Measurements from ENCODE around the gene LHX3. TPM values are rescaled to one million over a fixed set of nuclear protein-coding genes. Genes with fewer than 3 reads are reported as not detected.

Gene LHX3
- total and polyA plus RNA-seq, 2 of the 8 experiments (the other 6 are each of a cell fraction or from before 2014, with no cell fraction given): 0.02 TPM; not detected in 1

- Histone ChIP-seq H3K56ac (replicated peaks; ENCODE audit: insufficient read length, low read depth, low read length) (no peak overlapping the region), H3K9me3 (ENCODE audit: insufficient read depth in 2 of 2, low read depth in 1 of 2, low read length in 1 of 2) (no peaks in the 10 kb centered on the region), H2BK5ac (ENCODE audit: low read depth, low read length) (0 out of 2 replicates have a peak overlapping the region, but pooled peaks have one; percentile 6), H3K23ac (ENCODE audit: insufficient read length) (no peak overlapping the region), H3K9ac (replicated peaks in 1 of 4; ENCODE audit: extremely low read depth in 1 of 4, low read depth in 3 of 4, low read length in 3 of 4) (no peak overlapping the region), H3K4me3 (ENCODE audit: extremely low read depth in 1 of 4, insufficient read depth in 2 of 4, low read depth in 3 of 4, low read length in 4 of 4) (no peak overlapping the region), H2BK120ac (replicated peaks; ENCODE audit: low read depth, low read length) (no peak overlapping the region), H2AFZ (ENCODE audit: low read length) (no peak overlapping the region), H3K36me3 (ENCODE audit: control insufficient read depth in 2 of 4, insufficient read depth in 4 of 4, low read length in 3 of 4) (peaks cover 0 to 14% (median 1%) of the 10 kb centered on the region in 4 experiments; a peak in 2 of 8 replicates), H3K27ac (ENCODE audit: low read depth, low read length) (no peak overlapping the region), H2BK20ac (ENCODE audit: low read length) (no peak overlapping the region), H3K18ac (ENCODE audit: extremely low read depth, low read length) (no peak overlapping the region), H2BK15ac (ENCODE audit: low read length) (no peak overlapping the region), H3K14ac (ENCODE audit: insufficient read length) (no peak overlapping the region), H2BK12ac (ENCODE audit: low read depth, low read length) (no peak overlapping the region), H3K4me2 (ENCODE audit: insufficient read depth in 1 of 2, low read depth in 2 of 2, low read length in 2 of 2) (no peak overlapping the region), H3K79me2 (ENCODE audit: control insufficient read depth in 1 of 2, insufficient read depth in 2 of 2, low read length in 2 of 2) (peaks cover 4 to 78% of the 10 kb centered on the region in 2 experiments; a peak in 3 of 4 replicates), H3K4me1 (replicated peaks in 1 of 4; ENCODE audit: control insufficient read depth in 3 of 4, insufficient read depth in 4 of 4, low read length in 3 of 4) (no peaks in the 10 kb centered on the region; a peak in 1 of 7 replicates), H3K27me3 (replicated peaks in 1 of 4; ENCODE audit: control insufficient read depth in 3 of 4, extremely low read depth in 1 of 4, insufficient read depth in 3 of 4, low read length in 3 of 4) (no peaks in the 10 kb centered on the region), H3K4ac (replicated peaks; ENCODE audit: insufficient read length, low read depth, low read length) (no peak overlapping the region), H4K5ac (ENCODE audit: insufficient read length, low read depth, low read length) (no peak overlapping the region), H3K79me1 (ENCODE audit: low read depth, low read length) (peaks cover 17% of the 10 kb centered on the region), H4K20me1 (replicated peaks in 1 of 2; ENCODE audit: control insufficient read depth in 1 of 2, insufficient read depth in 2 of 2, low read length in 2 of 2) (peaks cover 14 to 18% of the 10 kb centered on the region in 2 experiments), H2AK5ac (ENCODE audit: low read depth, low read length) (peak overlapping the region; percentile 5; the same call in 1 of the 2 replicates), H3K23me2 (ENCODE audit: low read depth, low read length) (no peaks in the 10 kb centered on the region), H4K8ac (ENCODE audit: extremely low read depth, insufficient read depth, low read length) (no peak overlapping the region), H4K91ac (replicated peaks; ENCODE audit: insufficient read length, low read length) (no peak overlapping the region)
- FAIRE-seq (no peak), DNase-seq (ENCODE audit: low read depth in 1 of 2, low spot score in 2 of 2) (no peak)
- CTCF ChIA-PET (ENCODE audit: partially characterized antibody): interaction anchor here (0.7 to 1.0 kb wide), 3 partner anchors 10 to 266 kb away, joined by 3 to 4 read pairs (median 3); no protein-coding TSS in a partner anchor
- 91% methylated on average over 10 of the region's 10 CpGs; no CpG with 5 or more reads in 1 of the 2 experiments for WGBS, 2 experiments (ENCODE audit: extremely low coverage in 1 of 2, insufficient coverage in 1 of 2, insufficient read length in 1 of 2, insufficient replicate concordance in 2 of 2, low coverage in 1 of 2, low lambda C conversion rate in 2 of 2, missing lambda C conversion rate in 1 of 2)
- POLR2A ChIA-PET (ENCODE audit: partially characterized antibody): no interaction called here
- TF ChIP-seq TEAD4 (IDR thresholded peaks at IDR 0.05; ENCODE audit: low read depth, low read length) (no peak), POU5F1 (IDR thresholded peaks at IDR 0.05; ENCODE audit: low read depth, low read length) (no peak), SUZ12 (IDR thresholded peaks at IDR 0.05; ENCODE audit: low read length) (no peak), JUN (IDR thresholded peaks at IDR 0.05; ENCODE audit: low read depth, low read length) (no peak), RXRA (IDR thresholded peaks at IDR 0.05; ENCODE audit: insufficient read depth, low read depth, low read length) (no peak), E2F6 (IDR thresholded peaks at IDR 0.05) (no peak), NANOG (IDR thresholded peaks at IDR 0.05; ENCODE audit: insufficient read depth, low read depth, low read length, poor library complexity, severe bottlenecking) (no peak), RFX5 (IDR thresholded peaks at IDR 0.05; ENCODE audit: borderline replicate concordance, low read depth, low read length) (no peak), TCF12 (IDR thresholded peaks at IDR 0.05; ENCODE audit: low read depth, low read length) (no peak), GABPA (IDR thresholded peaks at IDR 0.05; ENCODE audit: borderline replicate concordance, insufficient read depth, low read length) (no peak), KDM4A (IDR thresholded peaks at IDR 0.05; ENCODE audit: low read depth, low read length, severe bottlenecking) (no peak), ASH2L (IDR thresholded peaks at IDR 0.05; ENCODE audit: low read length) (no peak), SP1 (IDR thresholded peaks at IDR 0.05; ENCODE audit: low read depth, low read length) (no peak), POLR2AphosphoS5 (IDR thresholded peaks at IDR 0.05; ENCODE audit: low read depth, low read length) (no peak)
These were observed 28.0 kb upstream of the LHX3 start for GRCh38 chr9:136232969-136233368.

Measured in H1 (cell line).